Right ventricle myocardium inferior (tissue), 1 donor: ENCODE measurements around the gene RSKR. TPM values are rescaled to one million over a fixed set of nuclear protein-coding genes. Genes with fewer than 3 reads are reported as not detected.
A peak's percentile ranks its signal among the peaks of the same experiment; 100 is the strongest.
"Not testable (repeated sequence)": the region's sequence is repeated elsewhere in the genome, so short reads cannot be mapped to it uniquely, and the experiment has no call there.

ENCODE experiments used
- ATAC-seq: fragments of 200-7000 bp; cut with Tn5 transposase; one replicate; pipeline ENCODE4 v1.9.1; 2020; ENCODE audit warnings: mild to moderate bottlenecking, moderate library complexity
- DNase-seq: peaks from one replicate; pipeline ENCODE4 v3.0.0; 2021; ENCODE audit errors: missing footprints
- intact Hi-C: fragments of 100-400 bp; cut with DNase I; formaldehyde crosslinking; loops from one replicate; pipeline ENCODE4 v1.11.0; 2022
- total RNA-seq: library from RNA; stranded (reverse); fragmentation: NEBNext Ultra II Directional; extraction: Animal tissue kit (Norgen Biotek cat#: 25700); gene quantifications from one replicate; pipeline ENCODE4 v1.2.1, GENCODE V29; 2021
- donor health status: DM: no; HTN: yes; CAD: no; lungs with severe emphysema.

Gene RSKR
- total RNA-seq, 1 donor from 2014 or later, result 5.0 TPM

DNA sequence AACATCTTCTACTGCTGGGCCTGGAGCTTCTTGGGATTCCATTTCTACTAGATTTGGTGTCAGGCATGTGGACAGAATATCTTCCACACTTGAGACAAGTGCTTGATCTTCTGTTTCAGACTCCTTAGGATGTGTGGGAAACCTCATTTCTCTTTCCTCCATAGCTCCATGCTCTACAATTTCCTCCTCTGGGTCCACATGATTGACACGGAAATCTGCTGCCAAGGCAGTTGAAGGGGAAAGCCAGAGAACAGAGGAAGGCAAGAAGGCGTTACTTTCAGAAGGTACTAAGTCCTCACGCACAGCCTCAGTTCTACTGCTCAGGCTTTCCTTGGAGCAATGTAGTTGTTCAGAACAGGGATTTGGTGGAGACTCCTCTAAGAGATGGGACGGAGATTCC, 21.7 kb downstream of the RSKR start:
- DNase-seq (no peak), ATAC-seq (no peak)
- intact Hi-C loops, result no loop called here

DNA sequence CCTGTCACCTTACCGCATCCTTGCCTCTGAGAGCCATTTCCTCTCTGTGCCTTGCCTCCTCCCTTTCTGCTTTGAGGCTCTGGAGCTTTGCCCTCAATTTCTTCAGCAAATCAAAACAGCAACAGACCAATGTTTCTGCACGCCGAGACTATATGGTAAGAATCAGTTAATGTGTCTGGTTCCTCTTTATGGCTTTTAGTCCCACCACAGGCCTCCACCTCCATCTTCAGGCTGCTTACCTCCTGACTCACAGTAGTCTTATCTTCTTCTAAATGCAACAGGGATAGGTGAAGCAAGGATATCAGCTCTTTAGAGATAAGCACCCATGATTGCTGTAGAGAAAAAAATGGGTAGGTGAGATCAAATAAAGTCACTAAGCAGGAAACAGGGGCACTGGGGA, 28.1 kb downstream of the RSKR start:
- ATAC-seq (no peak), DNase-seq (no peak)
- intact Hi-C loops, result no loop called here

DNA sequence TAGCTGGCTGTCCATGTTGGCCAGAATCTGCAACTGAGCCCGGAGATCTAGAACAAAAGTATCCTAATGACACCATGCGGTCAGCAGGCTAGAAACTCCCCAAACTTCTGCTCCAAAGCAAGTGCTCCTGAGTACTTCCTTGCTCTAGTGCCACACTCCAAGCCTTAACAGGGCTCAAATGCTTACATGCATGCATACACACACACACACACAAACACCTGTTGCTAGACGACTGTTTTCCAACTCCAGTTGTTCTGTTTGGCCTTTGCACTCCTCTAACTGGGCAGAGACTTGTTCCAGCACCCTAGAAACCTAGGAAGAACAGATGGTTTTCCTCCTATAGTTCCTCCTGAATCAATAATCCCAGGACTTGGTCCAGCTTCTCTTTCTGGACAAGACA, 29.6 kb downstream of the RSKR start:
- ATAC-seq (no peak), DNase-seq (no peak)
- intact Hi-C loops, result no loop called here

DNA sequence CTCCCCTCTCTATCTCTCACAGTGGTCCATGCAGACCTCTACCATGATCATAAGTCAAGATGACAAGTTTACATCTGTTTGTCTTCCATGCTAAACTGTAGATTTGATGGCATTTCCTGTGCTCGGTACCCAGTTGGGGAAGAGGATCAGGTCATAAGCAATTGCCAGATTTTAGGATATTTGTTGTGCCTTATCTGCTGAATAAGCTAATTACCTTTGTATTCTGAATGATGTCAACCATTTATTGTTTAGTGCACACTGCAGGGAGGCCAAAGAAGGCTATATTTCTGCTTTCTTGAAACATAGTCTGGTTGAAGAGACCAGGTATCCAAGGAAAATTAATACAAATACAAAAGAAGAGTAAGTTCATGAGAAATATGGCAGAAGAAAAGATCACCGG, 31.5 kb downstream of the RSKR start:
- ATAC-seq, result no peak
- intact Hi-C loops, result no loop called here
- DNase-seq, result no peak

DNA sequence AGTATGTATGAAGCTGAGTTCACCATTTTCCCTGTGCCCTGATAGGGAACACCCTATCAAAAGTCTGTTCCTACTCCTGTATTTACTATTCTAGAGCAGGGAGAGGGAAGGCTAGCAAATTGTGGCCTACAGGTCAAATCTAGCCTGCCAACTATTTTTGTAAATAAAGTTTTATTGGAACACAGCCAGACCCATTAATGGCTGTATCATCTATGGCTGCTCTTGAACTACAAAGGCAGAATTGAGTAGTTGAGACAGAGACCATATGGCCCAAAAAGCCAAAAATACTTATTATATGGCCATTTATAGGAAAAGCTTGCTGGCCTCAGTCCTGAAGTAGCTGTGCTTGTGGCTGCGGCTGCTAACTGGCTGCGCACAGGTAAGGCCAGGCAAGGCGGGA, 33.0 kb downstream of the RSKR start:
- intact Hi-C loops, result no loop called here
- ATAC-seq (no peak), DNase-seq (no peak)

DNA sequence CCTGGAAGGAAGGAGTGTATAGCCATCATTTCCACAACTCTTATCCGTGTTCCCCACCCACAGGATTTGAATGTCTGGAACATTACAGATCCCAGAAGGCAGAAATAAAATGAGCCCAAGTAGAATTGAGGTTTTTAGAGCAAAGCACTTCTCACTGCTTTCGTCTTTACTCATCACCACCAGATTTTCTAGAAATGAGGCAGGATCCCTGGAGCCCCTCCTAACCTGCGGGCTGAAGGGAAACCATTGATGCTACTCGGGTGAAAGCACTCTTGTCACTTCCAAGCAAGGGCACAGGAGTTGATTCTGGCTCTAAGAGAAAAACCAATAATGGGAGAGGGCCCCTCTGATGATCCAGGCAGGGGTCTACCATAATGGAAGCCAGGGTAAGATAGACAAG, 34.5 kb downstream of the RSKR start:
- DNase-seq (no peak), ATAC-seq (no peak)
- intact Hi-C loops, result no loop called here

DNA sequence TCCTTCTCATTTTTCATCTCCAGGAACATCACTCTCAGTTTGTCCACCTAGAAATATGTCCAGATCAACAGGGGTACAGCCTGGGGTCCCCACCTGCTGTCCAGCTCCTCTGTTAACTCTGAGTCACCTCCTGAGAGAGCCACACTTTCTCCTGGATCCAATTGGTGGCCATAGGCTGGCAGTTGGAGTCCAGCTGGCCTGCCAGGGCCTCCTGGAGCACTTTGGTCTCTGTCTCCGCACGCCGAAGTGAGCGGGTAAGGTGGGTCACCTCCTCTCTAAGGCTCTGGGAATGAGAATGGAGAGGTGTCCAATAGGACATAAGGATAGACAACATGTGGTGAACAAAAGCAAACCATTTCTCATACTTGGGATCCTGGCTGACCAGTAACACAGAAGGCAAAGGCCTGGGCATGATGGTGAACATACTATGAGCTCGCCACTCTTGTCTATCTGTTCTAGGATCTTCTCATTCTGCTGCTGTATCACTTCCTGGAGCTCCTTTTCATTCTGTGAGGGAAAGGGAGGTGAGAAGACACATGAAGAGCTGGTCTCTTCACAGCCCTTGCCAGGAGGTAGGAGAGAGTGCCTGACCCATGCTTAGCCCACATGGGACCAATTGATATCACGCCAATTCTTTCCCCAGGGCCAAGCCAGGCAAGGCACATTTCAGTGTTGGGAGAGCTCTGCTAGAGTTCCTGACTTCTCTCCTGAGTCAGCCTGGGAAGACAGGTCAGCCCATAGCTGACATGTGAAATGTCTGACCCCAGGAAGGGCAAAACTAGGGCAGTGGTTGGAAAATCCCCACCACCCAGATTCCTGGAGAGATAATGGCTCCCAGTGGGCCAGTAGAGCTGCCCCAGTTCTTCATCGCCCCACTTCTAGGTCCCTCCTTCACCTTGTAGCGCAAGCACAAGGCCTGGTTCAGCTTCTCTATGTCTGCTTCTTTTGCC, 35.5 kb downstream of the RSKR start:
- ATAC-seq, result no peak
- intact Hi-C loops, result no loop called here
- no peak for DNase-seq

DNA sequence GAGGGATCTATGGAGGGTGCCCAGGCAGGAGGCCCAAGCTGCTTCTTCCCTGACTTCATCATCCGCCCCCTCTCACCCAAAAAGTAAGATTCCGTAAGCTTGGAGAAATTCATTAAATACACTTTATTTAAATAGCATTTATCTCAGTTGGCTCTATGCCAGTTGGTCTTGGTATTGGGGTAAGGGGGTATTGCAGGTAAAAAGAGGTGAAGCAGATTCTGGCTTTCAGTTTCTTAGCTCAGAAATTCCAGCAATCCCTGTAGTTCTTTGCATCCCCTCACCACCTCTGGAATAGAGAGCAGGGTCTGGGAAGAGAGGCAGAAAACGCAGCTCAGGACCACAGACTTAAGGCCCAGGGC, 36.5 kb downstream of the RSKR start:
- no peak for ATAC-seq
- DNase-seq, result no peak
- intact Hi-C loops, result no loop called here

DNA sequence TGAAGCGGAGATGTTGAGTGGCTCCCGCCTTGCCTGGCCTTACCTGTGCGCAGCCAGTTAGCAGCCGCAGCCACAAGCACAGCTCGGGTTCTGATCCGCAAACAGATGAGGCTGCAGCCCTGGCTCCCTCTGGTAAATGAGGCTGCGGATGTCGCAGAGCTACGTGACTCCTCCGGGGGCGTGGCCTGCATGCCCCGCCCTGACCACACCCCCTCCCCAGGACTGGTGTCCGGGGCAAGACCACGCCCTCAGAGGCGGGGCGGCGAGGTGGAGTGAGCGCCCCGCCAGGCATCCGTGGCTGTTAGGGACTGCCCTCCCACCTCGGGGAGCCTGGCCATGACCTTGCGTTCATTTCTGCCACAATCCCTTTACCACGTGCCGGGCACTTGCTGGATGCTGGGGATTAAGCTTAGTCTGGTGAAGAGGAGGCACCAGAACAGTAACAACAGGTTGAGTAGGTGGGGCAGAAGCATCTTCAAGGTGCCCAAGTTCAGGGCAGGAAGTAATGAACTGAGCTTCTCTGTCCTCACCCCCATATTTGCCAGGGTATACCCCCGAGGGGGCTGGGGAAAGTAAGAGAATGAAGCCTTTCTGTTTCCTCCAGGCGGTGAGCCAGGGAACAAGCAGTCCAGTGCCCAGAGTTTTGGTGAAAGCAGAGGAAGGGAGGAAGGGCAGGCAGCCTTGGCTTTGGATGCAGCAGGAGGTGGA, 37.1 kb downstream of the RSKR start, which contains the start of gene ALDOC:
Gene ALDOC (minus strand): TSS at position 138 of the 708 bp plus-strand sequence. CDS start 1,363 bp downstream, outside the sequence.
- intact Hi-C loops, result no loop called here
- peak; percentile 99 for DNase-seq

DNA sequence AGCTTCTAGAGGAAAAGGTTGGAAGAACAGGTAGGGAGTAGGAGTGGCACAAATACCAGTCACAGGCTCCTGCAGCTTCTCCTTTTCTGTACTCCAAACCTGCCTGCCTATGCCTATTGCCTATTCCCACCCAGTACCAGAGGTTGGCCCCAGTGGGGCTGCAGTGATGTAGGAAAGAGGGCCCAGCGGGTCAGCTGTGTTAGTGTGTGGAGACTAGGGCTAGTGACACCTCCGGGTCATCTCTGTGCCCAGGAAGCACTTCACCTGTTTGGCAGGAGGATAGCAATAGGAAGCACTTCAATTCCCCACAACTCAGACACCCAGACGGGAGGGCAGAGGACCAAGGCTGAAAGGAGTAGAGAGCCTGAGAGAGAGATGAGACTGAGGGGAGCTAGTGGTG, 38.0 kb downstream of the RSKR start:
- ATAC-seq, intact Hi-C loops, DNase-seq: not testable (repeated sequence)

More for the DNA sequence above, 37.1 kb downstream of the RSKR start, which contains the start of gene ALDOC:
- ATAC-seq, result peak; percentile 91

DNA sequence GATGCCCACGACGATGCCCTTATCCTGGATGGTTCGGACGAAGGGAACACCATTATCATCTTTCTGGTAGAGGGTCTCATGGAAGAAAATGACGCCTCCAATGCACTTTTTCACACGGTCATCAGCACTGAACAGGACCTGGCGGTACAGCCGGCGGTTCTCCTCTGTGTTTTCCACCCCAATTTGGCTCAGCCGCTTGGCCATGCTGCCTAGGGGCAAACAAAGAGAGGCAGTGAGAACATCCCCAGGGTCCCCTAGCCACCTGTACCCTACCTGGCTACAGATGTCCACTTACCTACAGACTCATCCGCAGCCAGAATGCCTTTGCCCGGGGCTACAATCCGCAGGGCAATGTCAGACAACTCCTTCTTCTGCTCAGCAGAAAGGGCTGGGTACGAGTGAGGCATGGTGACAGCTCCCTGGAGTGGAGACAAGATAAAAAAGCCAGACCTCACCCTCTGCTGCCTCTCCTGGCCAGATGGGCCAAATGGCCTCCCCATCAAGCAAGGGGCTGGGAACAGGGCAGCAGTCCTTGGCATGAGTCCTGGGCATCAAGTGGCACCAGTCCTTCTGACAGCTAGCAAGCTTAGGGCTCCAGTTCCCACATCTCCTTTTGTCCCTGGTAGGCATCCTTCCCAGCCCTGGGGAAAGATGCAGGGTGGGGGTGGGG, 38.7 kb downstream of the RSKR start:
- DNase-seq (peak; percentile 74), ATAC-seq (peak; percentile 66)
- intact Hi-C loops, result no loop called here

DNA sequence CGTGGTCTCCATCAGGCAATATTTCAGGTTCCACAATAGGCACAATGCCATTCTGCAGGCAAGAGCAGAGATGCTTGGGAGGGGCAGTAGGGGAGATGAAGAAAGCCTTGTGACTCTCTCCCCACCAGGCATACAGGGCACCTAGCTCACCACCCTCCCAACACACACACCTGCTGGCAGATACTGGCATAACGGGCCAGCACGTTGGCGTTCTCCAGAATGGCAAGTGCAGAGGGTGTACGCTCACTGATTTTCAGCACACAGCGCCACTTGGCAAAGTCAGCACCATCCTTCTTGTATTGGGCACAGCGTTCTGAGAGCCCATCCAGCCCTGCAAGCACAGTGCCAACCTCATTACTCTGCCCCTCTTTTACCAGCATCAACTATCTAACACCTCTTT, 39.5 kb downstream of the RSKR start:
- intact Hi-C loops, result no loop called here
- no peak for ATAC-seq
- no peak for DNase-seq

DNA sequence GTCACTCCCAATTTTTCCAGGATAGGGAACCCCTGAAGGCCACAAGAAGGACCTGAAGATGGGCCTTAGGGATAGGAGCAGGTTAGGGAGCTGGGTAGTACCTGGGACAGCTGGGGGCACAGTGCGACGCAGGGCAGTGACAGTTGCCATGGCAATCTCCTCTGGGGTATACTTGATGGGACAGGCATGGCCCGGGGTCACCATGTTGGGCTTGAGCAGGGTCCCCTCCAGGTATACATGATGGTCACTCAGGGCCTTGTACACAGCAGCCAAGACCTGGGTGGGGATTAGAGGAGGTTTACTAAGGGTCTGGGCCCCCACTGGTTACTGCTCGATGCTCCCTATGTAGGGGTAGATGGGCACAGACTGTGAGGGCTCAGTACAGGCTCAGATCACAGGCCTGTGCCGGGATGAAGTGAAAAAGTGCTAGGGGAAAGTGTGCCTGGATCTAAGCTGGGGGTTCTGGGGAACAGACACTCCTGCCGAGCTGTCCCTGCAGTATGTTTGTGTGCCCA, 40.0 kb downstream of the RSKR start:
- no peak for DNase-seq
- intact Hi-C loops, result no loop called here
- ATAC-seq, result no peak

DNA sequence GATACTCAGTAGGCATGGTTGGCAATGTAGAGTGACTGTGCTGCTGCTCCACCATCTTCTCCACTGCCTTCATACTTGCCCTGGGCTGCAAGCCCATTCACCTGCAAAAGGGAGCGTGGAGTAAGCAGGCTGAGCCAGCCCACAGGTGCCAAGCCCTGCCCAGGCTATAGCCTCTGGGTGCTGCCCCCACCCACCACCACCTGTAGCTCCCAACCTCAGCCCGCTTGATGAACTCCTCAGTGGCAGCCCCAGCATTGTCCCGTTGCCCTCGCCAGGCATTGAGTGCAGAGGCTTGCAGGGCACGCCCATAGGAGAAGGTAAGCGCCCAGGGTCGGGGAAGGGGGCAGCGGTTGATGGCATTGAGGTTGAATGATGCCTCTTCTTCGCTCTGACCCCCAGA, 40.5 kb downstream of the RSKR start:
- intact Hi-C loops, result no loop called here
- DNase-seq (no peak), ATAC-seq (no peak)

DNA sequence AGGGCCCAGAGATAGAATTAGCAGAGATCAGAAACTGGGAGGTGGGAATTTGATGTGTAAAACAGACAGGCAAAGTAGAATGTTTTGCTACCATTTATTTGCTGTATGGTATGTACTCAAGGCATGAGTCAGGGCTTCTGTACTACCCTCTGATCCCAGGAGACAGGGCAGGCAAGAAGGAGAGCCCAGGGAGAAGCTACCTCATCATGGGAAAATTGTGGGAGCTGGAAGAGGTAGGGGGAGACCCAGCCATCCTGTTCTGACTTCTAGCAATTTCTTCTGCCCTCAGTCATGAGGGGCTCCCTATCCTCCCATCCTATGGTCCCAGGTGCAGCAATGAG, 41.0 kb downstream of the RSKR start:
- no peak for DNase-seq
- intact Hi-C loops, result no loop called here
- no peak for ATAC-seq

DNA sequence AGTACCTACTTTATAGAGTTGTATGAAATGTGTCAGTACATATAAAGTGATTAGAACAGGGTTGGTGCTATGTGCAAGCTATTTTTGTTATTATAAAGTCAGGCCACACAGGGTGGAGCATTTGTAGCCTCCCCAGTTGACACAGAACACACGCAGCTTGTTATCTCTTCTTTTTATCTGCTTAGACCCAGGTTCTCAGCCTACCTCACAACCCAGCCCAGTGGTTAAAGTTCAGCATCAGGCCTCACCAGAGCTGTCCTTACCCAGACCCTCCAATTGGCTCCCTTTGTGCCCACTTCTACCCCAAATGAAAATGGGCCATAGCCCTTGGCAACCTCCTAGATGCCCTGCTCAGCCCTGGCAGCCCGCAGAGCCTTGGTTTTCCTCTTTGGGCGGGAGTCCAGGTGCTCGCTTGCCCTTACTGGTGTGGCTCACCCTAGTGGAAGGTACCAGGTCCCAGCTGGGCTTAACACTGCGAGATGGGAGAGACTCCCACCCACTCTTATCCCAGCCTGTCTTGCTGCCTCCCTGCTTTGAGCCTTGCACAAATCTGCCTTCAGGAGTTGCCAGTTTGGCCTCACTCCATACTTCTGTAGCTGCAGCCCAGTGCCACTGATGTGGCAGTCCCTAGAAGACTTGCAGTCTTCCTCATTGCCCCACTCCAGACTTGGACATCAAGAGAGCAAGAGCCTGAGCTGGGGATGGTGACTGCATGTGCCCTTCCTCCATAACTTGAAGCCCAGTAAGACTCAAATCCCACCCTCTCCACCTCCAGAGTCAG, 41.5 kb downstream of the RSKR start:
- DNase-seq (no peak), ATAC-seq (no peak)
- intact Hi-C loops, result no loop called here

DNA sequence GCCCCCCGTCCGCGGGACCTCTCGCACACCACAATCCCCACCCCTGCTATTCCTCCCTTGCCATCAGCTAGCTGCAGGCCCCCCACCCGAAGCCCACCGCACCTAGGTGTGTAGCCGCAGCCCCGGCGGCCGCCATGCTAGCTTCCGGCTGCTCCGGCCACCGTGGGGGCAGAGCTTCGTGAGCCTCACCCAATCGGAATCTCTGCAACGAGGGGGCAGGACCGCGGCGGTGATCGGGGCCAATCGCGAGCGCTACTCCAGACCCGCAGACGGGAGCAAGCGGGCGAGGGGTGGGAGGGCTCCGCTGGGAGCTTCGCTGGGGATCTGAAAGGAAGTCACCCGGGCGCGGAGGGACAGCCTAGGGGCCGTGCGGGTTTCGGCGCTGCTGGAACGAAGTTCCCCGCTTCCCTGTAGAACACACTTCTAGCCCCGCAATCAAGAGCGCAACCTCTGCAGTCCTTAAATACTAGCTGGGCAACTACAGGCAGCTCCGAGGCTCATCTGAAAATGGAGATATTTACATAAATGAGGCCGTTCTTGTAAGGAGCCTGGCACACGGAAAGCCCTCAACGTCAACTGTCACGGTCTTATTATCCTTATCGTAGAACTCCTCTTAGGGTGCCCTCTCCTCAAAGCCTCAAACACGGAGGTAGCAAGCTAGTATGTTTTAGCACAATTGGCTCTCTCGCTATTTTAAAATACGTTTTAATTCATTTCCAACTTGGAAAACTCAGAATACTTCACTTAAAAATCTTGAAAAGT, 42.4 kb downstream of the RSKR start, which contains the start of gene PIGS:
Gene PIGS (minus strand): TSS at position 164 of the 762 bp plus-strand sequence. CDS start 28 bp downstream, at position 136.
- intact Hi-C loops, result loop anchor here (2.0 kb wide), 1 partner anchor 19 kb away; the partner anchor contains the start of gene UNC119
- ATAC-seq, result peak; percentile 92
- DNase-seq, result peak; percentile 98
